ENCODE data around the gene KRTAP22-2. TPM values are rescaled to one million over a fixed set of nuclear protein-coding genes. Genes with fewer than 3 reads are reported as not detected.

The KRTAP22-2 gene
- total and polyA plus RNA-seq, 2 donors (not counting 1 experiment from before 2014, with no cell fraction given), result not detected

DNA sequence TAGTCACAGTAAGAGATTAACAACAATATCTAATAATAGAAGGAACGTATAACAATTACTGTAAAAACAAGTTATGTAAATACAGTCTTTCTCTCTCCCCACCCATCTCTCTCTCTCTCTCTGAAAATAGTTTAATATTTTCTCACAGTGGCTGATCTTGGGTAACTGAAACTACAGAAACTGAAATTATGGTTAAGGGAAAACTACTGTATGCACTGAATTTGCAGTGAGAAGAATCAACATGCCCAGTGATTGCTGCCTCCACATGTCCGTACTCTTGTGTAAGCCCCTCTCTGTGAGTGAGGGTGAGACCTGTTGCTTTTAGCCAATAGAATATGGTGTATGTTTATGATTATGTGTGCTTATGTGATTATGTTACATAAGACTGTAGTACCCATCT lies 21.9 kb upstream of the KRTAP22-2 start:
- H3K27me3 ChIP-seq (replicated peaks in 1 of 4; ENCODE audit: control extremely low read depth in 1 of 4, control insufficient read depth in 3 of 4, insufficient read depth in 4 of 4, low read length in 3 of 4), result no peaks in the 10 kb centered on the region
- Mint-ChIP-seq H3K9me3 (ENCODE audit: insufficient read depth) (peaks cover 9% of the 10 kb centered on the region), H3K4me1 (no peaks in the 10 kb centered on the region), H3K27ac (no peak overlapping the region), H3K27me3 (no peaks in the 10 kb centered on the region), H3K4me3 (no peak overlapping the region)
- H3K4me3 ChIP-seq (ENCODE audit: control extremely low read depth in 1 of 5, extremely low read depth in 1 of 5, insufficient read depth in 1 of 5, low read depth in 2 of 5, low read length in 4 of 5), result no peak overlapping the region
- intact Hi-C loops (cut with micrococcal nuclease), result no loop called here
- DNase-seq (no peak), ATAC-seq (ENCODE audit: low read depth) (no peak)
- no peak overlapping the region for H2AFZ ChIP-seq (ENCODE audit: insufficient read depth, low read depth, low read length, poor library complexity, severe bottlenecking)
- POLR2A ChIA-PET, result no interaction called here
- H3K4me2 ChIP-seq (replicated peaks; ENCODE audit: low read depth, low read length, poor library complexity, severe bottlenecking), result no peak overlapping the region
- CTCF ChIA-PET, result no interaction called here
- H4K20me1 ChIP-seq (ENCODE audit: control insufficient read depth, insufficient read depth, low read length, poor library complexity, severe bottlenecking), result no peaks in the 10 kb centered on the region
- H3K9me3 ChIP-seq (ENCODE audit: control extremely low read depth in 1 of 3, control insufficient read depth in 2 of 3, insufficient read depth in 1 of 3, low read length in 2 of 3), result peaks cover 0 to 3% (median 0%) of the 10 kb centered on the region in 3 donors
- 88% methylated on average over 1 of the region's 2 CpGs for WGBS (ENCODE audit: insufficient coverage)
- TF ChIP-seq EZH2 (IDR thresholded peaks at IDR 0.05; ENCODE audit: borderline replicate concordance, insufficient read depth, low read depth, low read length, poor library complexity, severe bottlenecking), result no peak
- TF ChIP-seq, protein P1, sequence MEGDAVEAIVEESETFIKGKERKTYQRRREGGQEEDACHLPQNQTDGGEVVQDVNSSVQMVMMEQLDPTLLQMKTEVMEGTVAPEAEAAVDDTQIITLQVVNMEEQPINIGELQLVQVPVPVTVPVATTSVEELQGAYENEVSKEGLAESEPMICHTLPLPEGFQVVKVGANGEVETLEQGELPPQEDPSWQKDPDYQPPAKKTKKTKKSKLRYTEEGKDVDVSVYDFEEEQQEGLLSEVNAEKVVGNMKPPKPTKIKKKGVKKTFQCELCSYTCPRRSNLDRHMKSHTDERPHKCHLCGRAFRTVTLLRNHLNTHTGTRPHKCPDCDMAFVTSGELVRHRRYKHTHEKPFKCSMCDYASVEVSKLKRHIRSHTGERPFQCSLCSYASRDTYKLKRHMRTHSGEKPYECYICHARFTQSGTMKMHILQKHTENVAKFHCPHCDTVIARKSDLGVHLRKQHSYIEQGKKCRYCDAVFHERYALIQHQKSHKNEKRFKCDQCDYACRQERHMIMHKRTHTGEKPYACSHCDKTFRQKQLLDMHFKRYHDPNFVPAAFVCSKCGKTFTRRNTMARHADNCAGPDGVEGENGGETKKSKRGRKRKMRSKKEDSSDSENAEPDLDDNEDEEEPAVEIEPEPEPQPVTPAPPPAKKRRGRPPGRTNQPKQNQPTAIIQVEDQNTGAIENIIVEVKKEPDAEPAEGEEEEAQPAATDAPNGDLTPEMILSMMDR (IDR thresholded peaks at IDR 0.05), result no peak
- no peak overlapping the region for H3K27ac ChIP-seq (ENCODE audit: low read length in 2 of 2)
- no peak overlapping the region for H3K9ac ChIP-seq (ENCODE audit: low read length)
- H3K79me2 ChIP-seq (ENCODE audit: control insufficient read depth, insufficient read depth, low read length), result no peaks in the 10 kb centered on the region
- no peaks in the 10 kb centered on the region for H3K36me3 ChIP-seq (replicated peaks in 1 of 2; ENCODE audit: control extremely low read depth in 1 of 2, control insufficient read depth in 1 of 2, extremely low read depth in 1 of 2, insufficient read depth in 2 of 2, low read length in 1 of 2)
- no peaks in the 10 kb centered on the region for H3K4me1 ChIP-seq (ENCODE audit: control insufficient read depth in 2 of 2, insufficient read depth in 2 of 2, low read length in 2 of 2)

DNA sequence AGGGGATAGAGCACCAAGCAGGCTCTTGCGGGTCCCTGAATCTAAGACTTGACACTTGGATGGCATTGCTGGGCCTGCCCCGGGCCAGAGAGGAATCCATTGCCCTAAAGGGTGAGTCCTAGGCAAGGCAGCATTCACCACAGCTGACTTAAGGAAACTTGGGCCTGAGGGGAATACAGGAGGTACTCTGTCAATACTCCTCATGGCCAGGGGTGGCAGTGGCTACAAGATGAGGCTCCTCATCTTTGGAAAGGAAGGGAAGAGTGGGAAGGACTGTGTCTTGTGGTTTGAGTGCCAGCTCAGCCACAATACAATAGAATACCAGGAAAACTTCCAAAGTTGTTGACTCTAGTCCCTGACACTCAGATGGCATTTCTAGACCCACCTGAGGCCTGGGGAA lies 15.8 kb upstream of the KRTAP22-2 start:
- Histone ChIP-seq H3K4me3 (ENCODE audit: control extremely low read depth in 1 of 5, extremely low read depth in 1 of 5, insufficient read depth in 1 of 5, low read depth in 2 of 5, low read length in 4 of 5) (no peak overlapping the region), H3K4me2 (replicated peaks; ENCODE audit: low read depth, low read length, poor library complexity, severe bottlenecking) (no peak overlapping the region), H3K4me1 (ENCODE audit: control insufficient read depth in 2 of 2, insufficient read depth in 2 of 2, low read length in 2 of 2) (no peaks in the 10 kb centered on the region), H4K20me1 (ENCODE audit: control insufficient read depth, insufficient read depth, low read length, poor library complexity, severe bottlenecking) (no peaks in the 10 kb centered on the region), H3K79me2 (ENCODE audit: control insufficient read depth, insufficient read depth, low read length) (no peaks in the 10 kb centered on the region), H3K27me3 (replicated peaks in 1 of 4; ENCODE audit: control extremely low read depth in 1 of 4, control insufficient read depth in 3 of 4, insufficient read depth in 4 of 4, low read length in 3 of 4) (no peaks in the 10 kb centered on the region), H3K36me3 (replicated peaks in 1 of 2; ENCODE audit: control extremely low read depth in 1 of 2, control insufficient read depth in 1 of 2, extremely low read depth in 1 of 2, insufficient read depth in 2 of 2, low read length in 1 of 2) (no peaks in the 10 kb centered on the region), H3K27ac (ENCODE audit: low read length in 2 of 2) (no peak overlapping the region), H2AFZ (ENCODE audit: insufficient read depth, low read depth, low read length, poor library complexity, severe bottlenecking) (no peak overlapping the region), H3K9ac (ENCODE audit: low read length) (no peak overlapping the region), H3K9me3 (ENCODE audit: control extremely low read depth in 1 of 3, control insufficient read depth in 2 of 3, insufficient read depth in 1 of 3, low read length in 2 of 3) (no peaks in the 10 kb centered on the region)
- Mint-ChIP-seq H3K27me3 (no peaks in the 10 kb centered on the region), H3K9me3 (ENCODE audit: insufficient read depth) (peaks cover 7% of the 10 kb centered on the region), H3K27ac (no peak overlapping the region), H3K4me1 (no peaks in the 10 kb centered on the region), H3K4me3 (no peak overlapping the region)
- ATAC-seq (ENCODE audit: low read depth) (no peak), DNase-seq (no peak)
- WGBS (ENCODE audit: insufficient coverage), result 77% methylated on average over 2 of the region's 2 CpGs
- no peak for TF ChIP-seq EZH2 (IDR thresholded peaks at IDR 0.05; ENCODE audit: borderline replicate concordance, insufficient read depth, low read depth, low read length, poor library complexity, severe bottlenecking)
- TF ChIP-seq, protein P1 (IDR thresholded peaks at IDR 0.05), result no peak
- intact Hi-C loops (cut with micrococcal nuclease), result no loop called here
- CTCF ChIA-PET, result no interaction called here
- POLR2A ChIA-PET, result no interaction called here

All from B cell (primary cell).